Spleen (tissue), 11 donors: ENCODE results near the gene GNB1L. TPM values are rescaled to one million over a fixed set of nuclear protein-coding genes. Genes with fewer than 3 reads are reported as not detected.

Experiments
- DNase-seq: peaks from one replicate; pipeline ENCODE4 v3.0.0-alpha.2; 2020
- H3K27ac ChIP-seq, 8 donors: fragments of 200-600 bp; sonication (generic) in 7 of 8; 1 replicate in 4 of 8; 2 replicates in 4 of 8; pipeline versions ENCODE4 v1.5.0 to v1.8.0; 2016 to 2021; ENCODE audit warnings: inconsistent platforms in 4 of 8, mild to moderate bottlenecking in 4 of 8, moderate library complexity in 1 of 8
- H3K27me3 ChIP-seq, 7 donors: fragments of 200-600 bp; sonication (generic) in 6 of 7; replicated peaks in 1 of 7; 1 replicate in 4 of 7; 2 replicates in 3 of 7; pipeline versions ENCODE4 v1.5.0 to v1.8.0; 2016 to 2021; ENCODE audit warnings: inconsistent platforms in 3 of 7, mild to moderate bottlenecking in 1 of 7
- H3K36me3 ChIP-seq, 6 donors: fragments of 200-600 bp; sonication (generic) in 5 of 6; 1 replicate in 4 of 6; 2 replicates in 2 of 6; pipeline versions ENCODE4 v1.5.0 to v1.8.0; 2016 to 2021; ENCODE audit warnings: inconsistent platforms in 2 of 6
- H3K4me1 ChIP-seq, 6 donors: fragments of 200-600 bp; sonication (generic) in 5 of 6; 1 replicate in 3 of 6; 2 replicates in 3 of 6; pipeline versions ENCODE4 v1.5.0 to v1.8.0; 2016 to 2021; ENCODE audit warnings: inconsistent platforms in 3 of 6
- H3K4me3 ChIP-seq, 8 donors: fragments of 200-600 bp; sonication (generic) in 7 of 8; 1 replicate in 4 of 8; 2 replicates in 4 of 8; pipeline versions ENCODE4 v1.5.0 to v1.8.0; 2016 to 2021; ENCODE audit warnings: inconsistent platforms in 4 of 8, mild to moderate bottlenecking in 4 of 8, moderate library complexity in 2 of 8
- H3K9me3 ChIP-seq, 8 donors: fragments of 200-600 bp; sonication (generic) in 7 of 8; 1 replicate in 4 of 8; 2 replicates in 4 of 8; pipeline versions ENCODE4 v1.5.0 to v1.8.0; 2016 to 2021; ENCODE audit warnings: inconsistent platforms in 4 of 8
- POLR2A ChIP-seq, 3 donors: fragments of 450-650 bp; IDR thresholded peaks; one replicate each; pipeline ENCODE4 v1.5.1; 2017; ENCODE audit warnings: antibody characterized with exemption in 3 of 3, mild to moderate bottlenecking in 1 of 3
- POLR2AphosphoS5 ChIP-seq, 3 donors: sonication (generic); formaldehyde crosslinking; IDR thresholded peaks; one replicate each; pipeline ENCODE4 v1.5.1; 2017; ENCODE audit warnings: antibody characterized with exemption in 3 of 3
- WGBS, 5 donors: extraction: QIAGEN DNeasy Blood & Tissue Kit in 3 of 5; methylation state at CpG; one replicate each; pipeline versions ENCODE4 v1.1.5 to v1.1.7; 2013 to 2018; 5-methylcytosine and 5-hydroxymethylcytosine counted together
- intact Hi-C: fragments of 100-400 bp; cut with DNase I; formaldehyde crosslinking; loops from one replicate; pipeline ENCODE4 v1.15.0; 2023; ENCODE audit warnings: low total_unique reads
- polyA plus RNA-seq, 3 donors: library from polyadenylated mRNA; stranded (reverse); fragments of 200-250 nt; gene quantifications; one replicate each; pipeline ENCODE4 v1.2.1, GENCODE V29; 2013
- total RNA-seq, 7 donors: library from RNA; depleted of rRNA in 3 of 7; stranded (reverse); fragments of >200 nt in 3 of 7; fragmentation: NEBNext Ultra II Directional in 4 of 7; extraction: Animal tissue kit (Norgen Biotek cat#: 25700) in 4 of 7; gene quantifications; one replicate each; pipeline versions ENCODE4 v1.1.0 to v1.2.1, GENCODE V29; 2016 to 2021
- TF ChIP-seq, protein P1 (sequence below), 11 experiments: fragments of 200-600 bp in 7 of 11; fragments of 450-650 bp in 4 of 11; sonication (generic) in 4 of 11; IDR thresholded peaks in 8 of 11; conservative IDR thresholded peaks in 3 of 11; 1 replicate in 7 of 11; 2 replicates in 4 of 11; pipeline versions ENCODE4 v1.4.0 to v1.8.0; 2016 to 2021; ENCODE audit warnings: antibody characterized with exemption in 11 of 11, inconsistent platforms in 4 of 11, mild to moderate bottlenecking in 1 of 11
- donor health status: healthy with polysubstance abuse.
- donor health status: DM: no; HTN: no; CAD: no; lungs with moderate emphysema.
- donor health status: DM: no; HTN: no; CAD: no.
- donor health status: Bipolar disorder and iron deficiency.
- donor health status: healthy.
- donor health status: DM: no; HTN: no; CAD: no.
- donor health status: DM: yes; HTN: yes; CAD: no.

Gene GNB1L
- total and polyA plus RNA-seq, 10 donors, result 5.7 to 10.4 (median 7.9) TPM

GRCh38 chr22:19882446-19883381 is 28.0 kb upstream of the GNB1L start:
- 91 to 95% (median 94%) methylated on average over 21 to 26 of the region's 26 CpGs for WGBS, 5 donors

DNA sequence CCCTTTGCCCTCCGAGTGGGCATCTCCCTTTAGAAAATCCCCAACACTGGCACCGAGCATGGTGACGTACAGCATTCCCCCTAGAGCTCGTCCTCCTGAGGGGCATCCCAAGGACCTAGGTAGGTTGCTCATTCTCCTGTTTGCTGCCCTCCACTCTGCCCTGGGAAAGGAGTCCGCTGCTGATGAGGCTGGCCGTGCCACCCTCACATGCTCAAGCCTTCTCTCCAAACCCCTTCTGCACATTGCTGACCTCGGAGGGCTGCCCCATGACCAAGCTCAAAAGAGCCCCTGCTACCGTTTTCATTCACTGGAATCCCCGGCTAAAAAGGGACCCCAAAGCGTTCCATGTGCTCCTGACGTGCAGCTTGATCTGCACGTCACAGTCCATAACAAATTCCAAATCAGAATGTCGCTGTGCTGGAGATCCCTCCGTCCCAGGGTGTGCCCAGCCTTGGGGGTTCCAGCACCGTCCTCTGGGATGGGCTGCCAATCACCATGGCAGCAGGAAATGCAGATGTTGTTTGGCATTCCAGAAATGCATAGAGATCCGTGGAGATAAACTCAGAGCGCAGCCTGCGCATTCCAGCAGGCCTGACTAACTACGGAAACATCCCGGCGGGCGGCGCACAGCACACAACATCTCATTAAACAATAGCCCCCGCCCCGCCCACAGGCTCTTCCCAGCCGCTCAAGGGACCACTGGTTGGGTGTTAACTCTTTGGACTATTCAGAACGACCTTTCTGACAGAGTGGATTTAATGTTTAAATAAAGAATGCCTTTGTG is 26.3 kb upstream of the GNB1L start:
- no peak overlapping the region for H3K4me3 ChIP-seq
- peaks cover 0 to 29% (median 6%) of the 10 kb centered on the region in 6 donors for H3K4me1 ChIP-seq
- peaks cover 0 to 63% (median 10%) of the 10 kb centered on the region in 6 donors for H3K36me3 ChIP-seq
- peak; percentile 68 for DNase-seq
- no peak overlapping the region for H3K27ac ChIP-seq
- intact Hi-C loops, result no loop called here
- H3K9me3 ChIP-seq, result no peaks in the 10 kb centered on the region
- no peaks in the 10 kb centered on the region for H3K27me3 ChIP-seq
- WGBS, 5 donors, result 68 to 80% (median 75%) methylated on average over 27 of the region's 27 CpGs
- TF ChIP-seq POLR2A (IDR thresholded peaks at IDR 0.05) (no peak), POLR2AphosphoS5 (IDR thresholded peaks at IDR 0.05) (no peak)
- TF ChIP-seq, protein P1, sequence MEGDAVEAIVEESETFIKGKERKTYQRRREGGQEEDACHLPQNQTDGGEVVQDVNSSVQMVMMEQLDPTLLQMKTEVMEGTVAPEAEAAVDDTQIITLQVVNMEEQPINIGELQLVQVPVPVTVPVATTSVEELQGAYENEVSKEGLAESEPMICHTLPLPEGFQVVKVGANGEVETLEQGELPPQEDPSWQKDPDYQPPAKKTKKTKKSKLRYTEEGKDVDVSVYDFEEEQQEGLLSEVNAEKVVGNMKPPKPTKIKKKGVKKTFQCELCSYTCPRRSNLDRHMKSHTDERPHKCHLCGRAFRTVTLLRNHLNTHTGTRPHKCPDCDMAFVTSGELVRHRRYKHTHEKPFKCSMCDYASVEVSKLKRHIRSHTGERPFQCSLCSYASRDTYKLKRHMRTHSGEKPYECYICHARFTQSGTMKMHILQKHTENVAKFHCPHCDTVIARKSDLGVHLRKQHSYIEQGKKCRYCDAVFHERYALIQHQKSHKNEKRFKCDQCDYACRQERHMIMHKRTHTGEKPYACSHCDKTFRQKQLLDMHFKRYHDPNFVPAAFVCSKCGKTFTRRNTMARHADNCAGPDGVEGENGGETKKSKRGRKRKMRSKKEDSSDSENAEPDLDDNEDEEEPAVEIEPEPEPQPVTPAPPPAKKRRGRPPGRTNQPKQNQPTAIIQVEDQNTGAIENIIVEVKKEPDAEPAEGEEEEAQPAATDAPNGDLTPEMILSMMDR (IDR thresholded peaks at IDR 0.05 in 8 of 11, conservative IDR thresholded peaks at IDR 0.05 in 3 of 11), result no peak

More at GRCh38 chr22:19882446-19883381, 28.0 kb upstream of the GNB1L start:
- intact Hi-C loops, result no loop called here
- Histone ChIP-seq H3K9me3 (no peaks in the 10 kb centered on the region), H3K27ac (no peak overlapping the region), H3K27me3 (no peaks in the 10 kb centered on the region), H3K4me3 (no peak overlapping the region), H3K36me3 (peaks cover 0 to 61% (median 6%) of the 10 kb centered on the region in 6 donors), H3K4me1 (peaks cover 0 to 46% (median 21%) of the 10 kb centered on the region in 6 donors)
- DNase-seq, result peak; percentile 65
- TF ChIP-seq, protein P1 (IDR thresholded peaks at IDR 0.05 in 8 of 11, conservative IDR thresholded peaks at IDR 0.05 in 3 of 11), result no peak
- TF ChIP-seq POLR2A (IDR thresholded peaks at IDR 0.05) (no peak), POLR2AphosphoS5 (IDR thresholded peaks at IDR 0.05) (no peak)

GRCh38 chr22:19879992-19880785 is 25.5 kb upstream of the GNB1L start:
- H3K27ac ChIP-seq, result no peak overlapping the region
- no peaks in the 10 kb centered on the region for H3K9me3 ChIP-seq
- H3K4me3 ChIP-seq, result no peak overlapping the region
- H3K4me1 ChIP-seq, result peaks cover 0 to 21% (median 4%) of the 10 kb centered on the region in 6 donors
- 91 to 94% (median 94%) methylated on average over 11 to 34 of the region's 34 CpGs for WGBS, 5 donors
- DNase-seq, result peak; percentile 66
- TF ChIP-seq POLR2AphosphoS5 (IDR thresholded peaks at IDR 0.05), result no peak
- TF ChIP-seq, protein P1 (IDR thresholded peaks at IDR 0.05 in 8 of 11, conservative IDR thresholded peaks at IDR 0.05 in 3 of 11), result no peak
- H3K27me3 ChIP-seq, result no peaks in the 10 kb centered on the region
- intact Hi-C loops, result no loop called here
- H3K36me3 ChIP-seq, result peaks cover 0 to 67% (median 11%) of the 10 kb centered on the region in 6 donors
